Spleen (tissue), 7 donors: ENCODE measurements around the gene DECR2.

Experiments used
- POLR2A ChIP-seq, 3 donors: fragments of 450-650 bp; IDR thresholded peaks; one replicate each; pipeline ENCODE4 v1.5.1; 2017; ENCODE audit warnings: antibody characterized with exemption in 3 of 3, mild to moderate bottlenecking in 1 of 3
- POLR2AphosphoS5 ChIP-seq, 3 donors: sonication (generic); formaldehyde crosslinking; IDR thresholded peaks; one replicate each; pipeline ENCODE4 v1.5.1; 2017; ENCODE audit warnings: antibody characterized with exemption in 3 of 3
- TF ChIP-seq, protein P1 (sequence below), 11 experiments: fragments of 200-600 bp in 7 of 11; fragments of 450-650 bp in 4 of 11; sonication (generic) in 4 of 11; IDR thresholded peaks in 8 of 11; conservative IDR thresholded peaks in 3 of 11; 1 replicate in 7 of 11; 2 replicates in 4 of 11; pipeline versions ENCODE4 v1.4.0 to v1.8.0; 2016 to 2021; ENCODE audit warnings: antibody characterized with exemption in 11 of 11, inconsistent platforms in 4 of 11, mild to moderate bottlenecking in 1 of 11
- donor health status: DM: no; HTN: no; CAD: no; lungs with moderate emphysema.
- donor health status: DM: no; HTN: no; CAD: no.
- donor health status: DM: no; HTN: no; CAD: no.

GRCh38 chr16:459761-460160, 58.1 kb downstream of the DECR2 start:
- TF ChIP-seq POLR2A (IDR thresholded peaks at IDR 0.05): no peak
- TF ChIP-seq, protein P1, sequence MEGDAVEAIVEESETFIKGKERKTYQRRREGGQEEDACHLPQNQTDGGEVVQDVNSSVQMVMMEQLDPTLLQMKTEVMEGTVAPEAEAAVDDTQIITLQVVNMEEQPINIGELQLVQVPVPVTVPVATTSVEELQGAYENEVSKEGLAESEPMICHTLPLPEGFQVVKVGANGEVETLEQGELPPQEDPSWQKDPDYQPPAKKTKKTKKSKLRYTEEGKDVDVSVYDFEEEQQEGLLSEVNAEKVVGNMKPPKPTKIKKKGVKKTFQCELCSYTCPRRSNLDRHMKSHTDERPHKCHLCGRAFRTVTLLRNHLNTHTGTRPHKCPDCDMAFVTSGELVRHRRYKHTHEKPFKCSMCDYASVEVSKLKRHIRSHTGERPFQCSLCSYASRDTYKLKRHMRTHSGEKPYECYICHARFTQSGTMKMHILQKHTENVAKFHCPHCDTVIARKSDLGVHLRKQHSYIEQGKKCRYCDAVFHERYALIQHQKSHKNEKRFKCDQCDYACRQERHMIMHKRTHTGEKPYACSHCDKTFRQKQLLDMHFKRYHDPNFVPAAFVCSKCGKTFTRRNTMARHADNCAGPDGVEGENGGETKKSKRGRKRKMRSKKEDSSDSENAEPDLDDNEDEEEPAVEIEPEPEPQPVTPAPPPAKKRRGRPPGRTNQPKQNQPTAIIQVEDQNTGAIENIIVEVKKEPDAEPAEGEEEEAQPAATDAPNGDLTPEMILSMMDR (IDR thresholded peaks at IDR 0.05 in 8 of 11, conservative IDR thresholded peaks at IDR 0.05 in 3 of 11): no peak
- no peak for TF ChIP-seq POLR2AphosphoS5 (IDR thresholded peaks at IDR 0.05)
